Mesenchymal stem cell (in vitro differentiated cells and primary cell): ENCODE measurements around the gene OR14C36.

Experiments
- DNase-seq: peaks from one replicate; pipeline ENCODE4 v3.0.0-alpha.2; 2013
- H2AFZ ChIP-seq: one replicate; pipeline ENCODE4 v1.6.1; 2013; ENCODE audit warnings: low read depth, mild to moderate bottlenecking, control low read depth, inconsistent platforms, low read length, moderate library complexity
- H2AK5ac ChIP-seq: 2 replicates; pipeline ENCODE4 v1.6.1; 2013; ENCODE audit warnings: low read length, moderate library complexity, mild to moderate bottlenecking, inconsistent platforms; ENCODE audit not compliant: severe bottlenecking
- H2BK120ac ChIP-seq: one replicate; pipeline ENCODE4 v1.6.1; 2013; ENCODE audit warnings: low read depth, mild to moderate bottlenecking, inconsistent platforms, low read length, moderate library complexity
- H2BK12ac ChIP-seq, 2 experiments: one replicate each; pipeline ENCODE4 v1.6.1; 2013; ENCODE audit warnings: inconsistent platforms in 2 of 2, low read length in 2 of 2, mild to moderate bottlenecking in 2 of 2, moderate library complexity in 2 of 2, control low read depth in 1 of 2
- H2BK15ac ChIP-seq: one replicate; pipeline ENCODE4 v1.6.1; 2013; ENCODE audit warnings: mild to moderate bottlenecking, low read depth, inconsistent platforms; ENCODE audit not compliant: poor library complexity, severe bottlenecking
- H2BK5ac ChIP-seq: 2 replicates; pipeline ENCODE4 v1.6.1; 2013; ENCODE audit warnings: low read depth, mild to moderate bottlenecking, low read length, control low read depth, inconsistent platforms; ENCODE audit not compliant: poor library complexity, severe bottlenecking
- H3K14ac ChIP-seq, 2 experiments: one replicate each; pipeline ENCODE4 v1.6.1; 2013; ENCODE audit warnings: inconsistent platforms in 2 of 2, low read length in 2 of 2, control low read depth in 1 of 2, mild to moderate bottlenecking in 1 of 2, moderate library complexity in 1 of 2
- H3K18ac ChIP-seq, 2 experiments: one replicate each; pipeline ENCODE4 v1.6.1; 2013; ENCODE audit warnings: inconsistent platforms in 2 of 2, low read length in 2 of 2, control low read depth in 1 of 2, low read depth in 1 of 2, mild to moderate bottlenecking in 1 of 2
- H3K23ac ChIP-seq, 2 experiments: one replicate each; pipeline ENCODE4 v1.6.1; 2013; ENCODE audit warnings: inconsistent platforms in 2 of 2, low read length in 2 of 2, mild to moderate bottlenecking in 2 of 2, moderate library complexity in 2 of 2, control low read depth in 1 of 2
- H3K27ac ChIP-seq: 2 replicates; pipeline ENCODE4 v1.5.1; 2013; ENCODE audit warnings: mild to moderate bottlenecking, moderate library complexity, low read length, control low read depth, inconsistent platforms; ENCODE audit not compliant: poor library complexity, severe bottlenecking
- H3K27me3 ChIP-seq, 2 experiments: 2 replicates each; pipeline versions ENCODE4 v1.6.1 to v1.7.0; 2013; ENCODE audit warnings: low read length in 2 of 2, mild to moderate bottlenecking in 2 of 2, moderate library complexity in 2 of 2, control low read depth in 1 of 2, inconsistent platforms in 1 of 2; ENCODE audit not compliant: control insufficient read depth in 1 of 2, insufficient read depth in 1 of 2
- H3K36me3 ChIP-seq, 2 experiments: 2 replicates each; pipeline versions ENCODE4 v1.6.1 to v1.7.0; 2013; ENCODE audit warnings: low read length in 2 of 2, control low read depth in 1 of 2, inconsistent platforms in 1 of 2, low read depth in 1 of 2, mild to moderate bottlenecking in 1 of 2; ENCODE audit not compliant: insufficient read depth in 2 of 2, control insufficient read depth in 1 of 2
- H3K4ac ChIP-seq, 2 experiments: one replicate each; pipeline ENCODE4 v1.6.1; 2013; ENCODE audit warnings: inconsistent platforms in 2 of 2, low read length in 2 of 2, mild to moderate bottlenecking in 2 of 2, moderate library complexity in 2 of 2, control low read depth in 1 of 2, low read depth in 1 of 2
- H3K4me1 ChIP-seq: 2 replicates; pipeline ENCODE4 v1.6.1; 2013; ENCODE audit warnings: low read depth, low read length, control low read depth; ENCODE audit not compliant: control insufficient read depth, insufficient read depth
- H3K4me2 ChIP-seq: 2 replicates; pipeline ENCODE4 v1.6.1; 2013; ENCODE audit warnings: low read length, mild to moderate bottlenecking, inconsistent platforms; ENCODE audit not compliant: poor library complexity, severe bottlenecking
- H3K4me3 ChIP-seq, 2 experiments: 2 replicates each; pipeline versions ENCODE4 v1.5.1 to v1.7.0; 2013; ENCODE audit warnings: low read length in 2 of 2, mild to moderate bottlenecking in 2 of 2, control low read depth in 1 of 2, low read depth in 1 of 2; ENCODE audit not compliant: insufficient read depth in 1 of 2
- H3K79me1 ChIP-seq: replicated peaks from 2 replicates; pipeline ENCODE4 v1.6.1; 2013; ENCODE audit warnings: mild to moderate bottlenecking, control low read depth, low read length, inconsistent platforms; ENCODE audit not compliant: poor library complexity, severe bottlenecking
- H3K9ac ChIP-seq: 2 replicates; pipeline ENCODE4 v1.7.0; 2013; ENCODE audit warnings: mild to moderate bottlenecking, low read length, moderate library complexity
- H3K9me3 ChIP-seq: 2 replicates; pipeline ENCODE4 v1.7.0; 2013; ENCODE audit warnings: mild to moderate bottlenecking, low read length; ENCODE audit not compliant: control insufficient read depth
- H4K8ac ChIP-seq: one replicate; pipeline ENCODE4 v1.6.1; 2013; ENCODE audit warnings: inconsistent platforms, mild to moderate bottlenecking, low read length, moderate library complexity
- H4K91ac ChIP-seq: one replicate; pipeline ENCODE4 v1.6.1; 2013; ENCODE audit warnings: mild to moderate bottlenecking, low read length, inconsistent platforms
- WGBS: methylation state at CpG from one replicate; pipeline ENCODE4 v1.1.7; 2013; ENCODE audit warnings: mixed read lengths; 5-methylcytosine and 5-hydroxymethylcytosine counted together

The OR14C36 gene

GRCh38 chr1:248359415-248359814 is 10.8 kb downstream of the OR14C36 start:
- Histone ChIP-seq H3K27me3 (no peaks in the 10 kb centered on the region), H3K27ac (no peak overlapping the region), H2BK5ac (no peak overlapping the region), H2AK5ac (no peak overlapping the region), H3K4ac (no peak overlapping the region), H2AFZ (no peak overlapping the region), H3K23ac (no peak overlapping the region), H2BK12ac (no peak overlapping the region), H3K9me3 (peaks cover 25% of the 10 kb centered on the region), H4K8ac (no peak overlapping the region), H3K79me1 (no peaks in the 10 kb centered on the region), H3K18ac (no peak overlapping the region), H3K14ac (no peak overlapping the region), H2BK120ac (no peak overlapping the region), H3K4me2 (no peak overlapping the region), H3K4me3 (no peak overlapping the region), H3K4me1 (no peaks in the 10 kb centered on the region), H2BK15ac (no peak overlapping the region), H4K91ac (no peak overlapping the region), H3K36me3 (no peaks in the 10 kb centered on the region), H3K9ac (no peak overlapping the region)
- 15% methylated on average over 1 of the region's 3 CpGs for WGBS
- DNase-seq, result no peak

GRCh38 chr1:248361121-248361715 is 12.6 kb downstream of the OR14C36 start, which contains the start of gene OR2T4:
Gene OR2T4, plus strand, starts transcription at chr1:248361665. Its CDS starts 0 bp downstream, at chr1:248361665.
- Histone ChIP-seq H3K79me1 (no peaks in the 10 kb centered on the region), H3K4ac (no peak within 1 kb of the TSS), H4K91ac (no peak within 1 kb of the TSS), H2BK12ac (no peak within 1 kb of the TSS), H2AK5ac (no peak within 1 kb of the TSS), H3K23ac (no peak within 1 kb of the TSS), H3K14ac (no peak within 1 kb of the TSS), H2BK5ac (no peak within 1 kb of the TSS), H3K9me3 (peaks cover 37% of the 10 kb centered on the region), H4K8ac (no peak within 1 kb of the TSS), H2BK120ac (no peak within 1 kb of the TSS), H2AFZ (no peak within 1 kb of the TSS), H3K4me1 (no peaks in the 10 kb centered on the region), H3K4me2 (no peak within 1 kb of the TSS), H3K9ac (no peak within 1 kb of the TSS), H3K27me3 (no peaks in the 10 kb centered on the region), H3K18ac (no peak within 1 kb of the TSS), H2BK15ac (no peak within 1 kb of the TSS), H3K27ac (no peak within 1 kb of the TSS), H3K36me3 (no peaks in the 10 kb centered on the region), H3K4me3 (peak within 1 kb of the TSS in 1 of 2 experiments; percentile 22)
- no peak for DNase-seq
- WGBS, result 25% methylated on average over 2 of the region's 3 CpGs

DNA sequence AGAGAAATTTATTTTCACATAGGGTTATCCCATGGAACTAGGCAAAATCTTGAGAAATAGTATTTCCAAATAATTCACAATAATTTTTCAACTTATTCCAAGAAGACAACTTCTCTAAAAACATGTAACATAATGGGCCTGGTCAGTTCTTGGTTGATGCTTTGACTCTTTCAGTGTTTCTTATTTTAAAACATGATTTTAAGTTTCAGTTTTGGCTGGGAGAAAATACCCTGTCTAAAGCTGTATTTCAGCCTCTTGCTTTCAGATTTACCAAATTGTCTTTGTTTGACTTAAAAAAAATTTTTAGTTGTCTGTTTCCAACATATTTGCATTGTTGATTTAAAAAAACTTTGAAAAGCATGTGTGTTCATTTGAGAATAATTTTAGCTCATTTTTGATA is 18.0 kb downstream of the OR14C36 start:
- H2AK5ac ChIP-seq, result no peak overlapping the region
- no peaks in the 10 kb centered on the region for H3K4me1 ChIP-seq
- no peak overlapping the region for H2BK15ac ChIP-seq
- no peak overlapping the region for H3K4me3 ChIP-seq
- no peak overlapping the region for H4K91ac ChIP-seq
- H2BK5ac ChIP-seq, result no peak overlapping the region
- no peak overlapping the region for H3K4me2 ChIP-seq
- H3K27ac ChIP-seq, result no peak overlapping the region
- H3K9me3 ChIP-seq, result peaks cover 45% of the 10 kb centered on the region
- no peak overlapping the region for H3K9ac ChIP-seq
- H2BK12ac ChIP-seq, result no peak overlapping the region
- H3K18ac ChIP-seq, result no peak overlapping the region
- H2BK120ac ChIP-seq, result no peak overlapping the region
- H3K4ac ChIP-seq, result no peak overlapping the region
- no peak overlapping the region for H4K8ac ChIP-seq
- H3K36me3 ChIP-seq, result no peaks in the 10 kb centered on the region
- no peak overlapping the region for H3K14ac ChIP-seq
- no peak for DNase-seq
- no peaks in the 10 kb centered on the region for H3K79me1 ChIP-seq
- H3K27me3 ChIP-seq, result no peaks in the 10 kb centered on the region
- H3K23ac ChIP-seq, result no peak overlapping the region
- H2AFZ ChIP-seq, result no peak overlapping the region

GRCh38 chr1:248372394-248372793 is 23.8 kb downstream of the OR14C36 start:
- Histone ChIP-seq H2AK5ac (no peak overlapping the region), H2BK5ac (no peak overlapping the region), H3K4me1 (no peaks in the 10 kb centered on the region), H3K4me3 (no peak overlapping the region), H3K9ac (no peak overlapping the region), H3K4me2 (no peak overlapping the region), H3K14ac (no peak overlapping the region), H4K91ac (no peak overlapping the region), H2BK120ac (no peak overlapping the region), H3K27ac (no peak overlapping the region), H3K27me3 (no peaks in the 10 kb centered on the region), H3K18ac (no peak overlapping the region), H3K9me3 (peaks cover 29% of the 10 kb centered on the region), H3K79me1 (no peaks in the 10 kb centered on the region), H2BK15ac (no peak overlapping the region), H3K4ac (no peak overlapping the region), H2AFZ (no peak overlapping the region), H3K36me3 (no peaks in the 10 kb centered on the region), H4K8ac (no peak overlapping the region), H2BK12ac (no peak overlapping the region), H3K23ac (no peak overlapping the region)
- 65% methylated on average over 5 of the region's 5 CpGs for WGBS
- DNase-seq, result no peak
